GM18517 (cell line): ENCODE data around the gene CRTAC1.

Source experiments
- ATAC-seq: cut with Tn5 transposase; IDR thresholded peaks from one replicate; pipeline ENCODE4 v1.9.1; 2021; ENCODE audit warnings: mild to moderate bottlenecking, moderate library complexity; ENCODE audit not compliant: unreplicated experiment

CRTAC1 gene

GRCh38 chr10:97818572-97818971 is 211.8 kb downstream of the CRTAC1 start:
- ATAC-seq, result no peak

- ATAC-seq, result no peak
Observed at GRCh38 chr10:97816609-97817008, 213.8 kb downstream of the CRTAC1 start.
